Measurements from ENCODE around the gene OSER1. TPM values are rescaled to one million over a fixed set of nuclear protein-coding genes. Genes with fewer than 3 reads are reported as not detected.

Gene OSER1
- total and polyA plus RNA-seq, 9 of the 15 experiments (the other 6 are each of a cell fraction or from before 2014, with no cell fraction given), result 15.5 to 57.3 (median 19.9) TPM

- TF ChIP-seq PCBP2 (IDR thresholded peaks at IDR 0.05; ENCODE audit: low read depth, low read length, poor library complexity, severe bottlenecking) (no peak), STAT5A (IDR thresholded peaks at IDR 0.05; ENCODE audit: borderline replicate concordance, low read length) (no peak), HES1 (IDR thresholded peaks at IDR 0.05; ENCODE audit: low read depth) (peak; percentile 52; the same call in 1 of the 2 replicates), MBD2 (IDR thresholded peaks at IDR 0.05; ENCODE audit: borderline replicate concordance, low read depth) (peak; percentile 45; the same call in 1 of the 2 replicates), TGIF2 (CRISPR knock-in tag; IDR thresholded peaks at IDR 0.05) (no peak), SRSF1 (IDR thresholded peaks at IDR 0.05; ENCODE audit: low read depth, low read length) (no peak), ATF6 (CRISPR knock-in tag; IDR thresholded peaks at IDR 0.05) (no peak), CCAR2 (IDR thresholded peaks at IDR 0.05; ENCODE audit: low read depth, low read length) (no peak), SREBF2 (CRISPR knock-in tag; IDR thresholded peaks at IDR 0.05) (no peak), ARID3B (CRISPR knock-in tag; IDR thresholded peaks at IDR 0.05; ENCODE audit: borderline replicate concordance) (no peak), RERE (CRISPR knock-in tag; IDR thresholded peaks at IDR 0.05; ENCODE audit: borderline replicate concordance) (no peak), NFATC3 (IDR thresholded peaks at IDR 0.05) (no peak), STAG1 (CRISPR knock-in tag; IDR thresholded peaks at IDR 0.05; ENCODE audit: borderline replicate concordance) (no peak), ARHGAP35 (IDR thresholded peaks at IDR 0.05; ENCODE audit: partially characterized antibody) (no peak), ZNF707 (CRISPR knock-in tag; conservative IDR thresholded peaks at IDR 0.05) (no peak), ZNF143 (CRISPR knock-in tag; IDR thresholded peaks at IDR 0.05) (no peak), ZNF408 (CRISPR knock-in tag; IDR thresholded peaks at IDR 0.05; ENCODE audit: low read depth) (no peak), MCM2 (IDR thresholded peaks at IDR 0.05; ENCODE audit: low read depth) (no peak)
Observed at GRCh38 chr20:44210406-44211176, at the start of gene OSER1 (continued).
